Neuron (in vitro differentiated cells): ENCODE data around the gene ADGRF5.

Experiments used
- H2AFZ ChIP-seq: one replicate; pipeline ENCODE4 v1.6.1; 2013; ENCODE audit warnings: low read depth, mild to moderate bottlenecking, inconsistent platforms, low read length, moderate library complexity
- H3K27me3 ChIP-seq: one replicate; pipeline ENCODE4 v1.6.1; 2013; ENCODE audit warnings: low read length; ENCODE audit not compliant: insufficient read depth
- H3K36me3 ChIP-seq: one replicate; pipeline ENCODE4 v1.6.1; 2013; ENCODE audit warnings: low read length; ENCODE audit not compliant: insufficient read depth
- H3K4me1 ChIP-seq: one replicate; pipeline ENCODE4 v1.6.1; 2013; ENCODE audit warnings: low read length; ENCODE audit not compliant: insufficient read depth
- H3K4me3 ChIP-seq: 2 replicates; pipeline ENCODE4 v1.5.1; 2013; ENCODE audit warnings: mild to moderate bottlenecking, low read length, moderate library complexity
- H3K9me3 ChIP-seq: one replicate; pipeline ENCODE4 v1.6.1; 2013; ENCODE audit warnings: low read length

ADGRF5 gene

GRCh38 chr6:46896871-46897270 lies 24.9 kb downstream of the ADGRF5 start:
- Histone ChIP-seq H2AFZ (no peak overlapping the region), H3K9me3 (no peaks in the 10 kb centered on the region), H3K27me3 (no peaks in the 10 kb centered on the region), H3K36me3 (no peaks in the 10 kb centered on the region), H3K4me3 (no peak overlapping the region), H3K4me1 (no peaks in the 10 kb centered on the region)

- Histone ChIP-seq H3K4me1 (no peaks in the 10 kb centered on the region), H3K36me3 (no peaks in the 10 kb centered on the region), H3K27me3 (no peaks in the 10 kb centered on the region), H2AFZ (no peak overlapping the region), H3K9me3 (no peaks in the 10 kb centered on the region), H3K4me3 (no peak overlapping the region)
Observed at GRCh38 chr6:46895930-46896329, 25.8 kb downstream of the ADGRF5 start.

- no peaks in the 10 kb centered on the region for H3K9me3 ChIP-seq
- H3K4me1 ChIP-seq: no peaks in the 10 kb centered on the region
- H2AFZ ChIP-seq: no peak overlapping the region
- H3K27me3 ChIP-seq: no peaks in the 10 kb centered on the region
- H3K36me3 ChIP-seq: no peaks in the 10 kb centered on the region
- no peak overlapping the region for H3K4me3 ChIP-seq
Observed at GRCh38 chr6:46894433-46894832, 27.3 kb downstream of the ADGRF5 start.

DNA sequence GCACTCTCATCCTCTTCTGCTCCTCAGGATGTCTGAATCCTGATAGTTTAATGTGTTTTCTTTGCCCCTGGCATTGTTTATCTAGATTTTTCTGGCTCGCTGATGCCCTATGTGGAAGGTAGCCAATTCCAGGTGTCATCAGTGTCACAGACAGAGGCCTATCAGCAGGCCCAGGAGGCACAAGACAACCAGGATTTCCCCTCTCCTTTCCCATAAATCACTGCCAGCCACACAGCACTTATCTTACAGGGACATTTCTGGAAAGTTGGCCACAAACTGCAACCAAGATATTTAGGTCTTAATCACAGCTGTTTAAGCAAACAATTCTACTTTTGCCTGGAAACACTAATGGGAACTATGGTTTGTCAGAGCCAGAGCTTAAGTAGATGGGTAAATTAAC lies 28.1 kb downstream of the ADGRF5 start:
- Histone ChIP-seq H3K4me3 (no peak overlapping the region), H3K27me3 (no peaks in the 10 kb centered on the region), H3K36me3 (no peaks in the 10 kb centered on the region), H3K9me3 (no peaks in the 10 kb centered on the region), H2AFZ (no peak overlapping the region), H3K4me1 (no peaks in the 10 kb centered on the region)

- H3K36me3 ChIP-seq: no peaks in the 10 kb centered on the region
- no peak overlapping the region for H3K4me3 ChIP-seq
- no peaks in the 10 kb centered on the region for H3K27me3 ChIP-seq
- H3K9me3 ChIP-seq: no peaks in the 10 kb centered on the region
- no peaks in the 10 kb centered on the region for H3K4me1 ChIP-seq
- no peak overlapping the region for H2AFZ ChIP-seq
Observed at GRCh38 chr6:46891252-46891795, 30.4 kb downstream of the ADGRF5 start.

- Histone ChIP-seq H2AFZ (no peak overlapping the region), H3K27me3 (no peaks in the 10 kb centered on the region), H3K9me3 (no peaks in the 10 kb centered on the region), H3K4me3 (no peak overlapping the region), H3K36me3 (no peaks in the 10 kb centered on the region), H3K4me1 (no peaks in the 10 kb centered on the region)
Observed at GRCh38 chr6:46888578-46888977, 33.2 kb downstream of the ADGRF5 start.

DNA sequence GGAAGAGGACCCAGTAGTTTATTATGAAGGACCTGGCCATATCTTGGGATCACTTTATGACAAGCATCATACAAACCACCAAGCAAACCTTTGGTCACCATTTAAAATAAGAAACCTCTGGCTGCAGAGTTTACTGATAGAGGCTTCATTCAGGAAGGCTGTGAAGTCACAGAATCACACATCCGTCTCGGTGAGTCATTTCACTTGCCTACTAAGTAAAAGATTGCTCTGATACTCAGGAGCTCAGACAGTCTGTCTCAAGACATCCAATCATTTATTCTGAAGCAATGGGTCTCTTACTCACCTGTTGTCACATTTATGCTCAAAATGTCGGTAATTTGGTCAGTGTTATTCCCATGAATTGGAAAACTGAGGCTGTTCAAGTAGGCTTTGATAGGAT lies 33.7 kb downstream of the ADGRF5 start:
- no peaks in the 10 kb centered on the region for H3K4me1 ChIP-seq
- H3K9me3 ChIP-seq: no peaks in the 10 kb centered on the region
- H3K4me3 ChIP-seq: no peak overlapping the region
- no peaks in the 10 kb centered on the region for H3K27me3 ChIP-seq
- H2AFZ ChIP-seq: no peak overlapping the region
- H3K36me3 ChIP-seq: no peaks in the 10 kb centered on the region

DNA sequence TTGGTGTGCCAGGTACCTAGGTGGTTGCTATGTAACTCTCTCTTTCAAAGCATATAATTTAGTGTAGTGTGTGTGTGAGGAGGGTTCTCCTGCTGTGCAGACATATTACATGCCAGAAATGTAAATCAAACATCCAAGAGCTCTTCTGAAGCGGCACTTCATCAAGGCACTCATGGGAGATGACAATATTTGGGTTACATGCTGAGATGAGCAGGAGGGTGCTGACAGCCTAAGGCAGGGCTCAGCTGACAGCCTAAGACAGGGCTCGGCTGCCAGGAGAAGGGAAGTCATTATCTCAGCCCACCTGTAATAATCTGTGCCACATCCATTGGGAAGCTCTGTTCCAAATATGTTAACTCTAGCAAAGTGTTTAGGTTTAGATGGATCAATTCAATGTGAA lies 39.1 kb downstream of the ADGRF5 start:
- Histone ChIP-seq H2AFZ (no peak overlapping the region), H3K9me3 (no peaks in the 10 kb centered on the region), H3K4me1 (no peaks in the 10 kb centered on the region), H3K27me3 (no peaks in the 10 kb centered on the region), H3K4me3 (no peak overlapping the region), H3K36me3 (no peaks in the 10 kb centered on the region)

DNA sequence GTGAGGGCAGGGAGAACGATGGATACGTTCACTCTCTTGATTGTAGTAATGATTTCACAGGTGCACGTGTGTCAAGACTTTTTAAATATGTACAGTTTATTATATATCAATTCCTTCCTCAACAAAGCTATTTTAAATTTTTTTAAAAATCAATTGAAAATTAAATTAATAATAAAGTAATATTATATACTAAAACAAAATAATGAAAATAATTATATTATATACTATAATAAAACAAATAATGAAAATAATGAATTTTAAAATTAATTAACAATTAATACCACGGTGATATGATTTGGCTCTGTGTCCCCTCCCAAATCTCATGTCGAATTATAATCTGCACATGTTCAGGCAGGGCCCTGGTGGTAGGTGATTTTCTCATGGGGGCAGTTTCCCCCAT lies 42.7 kb downstream of the ADGRF5 start:
- Histone ChIP-seq H3K9me3 (no peaks in the 10 kb centered on the region), H3K4me1 (no peaks in the 10 kb centered on the region), H3K27me3 (no peaks in the 10 kb centered on the region), H3K4me3 (no peak overlapping the region), H2AFZ (no peak overlapping the region), H3K36me3 (no peaks in the 10 kb centered on the region)

- H3K4me3 ChIP-seq: no peak overlapping the region
- no peaks in the 10 kb centered on the region for H3K36me3 ChIP-seq
Observed at GRCh38 chr6:46876126-46876525, 45.6 kb downstream of the ADGRF5 start.

GRCh38 chr6:46867411-46867810 lies 54.3 kb downstream of the ADGRF5 start:
- Histone ChIP-seq H3K36me3 (no peaks in the 10 kb centered on the region), H2AFZ (no peak overlapping the region), H3K4me3 (no peak overlapping the region), H3K4me1 (no peaks in the 10 kb centered on the region), H3K9me3 (no peaks in the 10 kb centered on the region), H3K27me3 (no peaks in the 10 kb centered on the region)

More at GRCh38 chr6:46876126-46876525, 45.6 kb downstream of the ADGRF5 start:
- Histone ChIP-seq H3K27me3 (no peaks in the 10 kb centered on the region), H2AFZ (no peak overlapping the region), H3K4me1 (no peaks in the 10 kb centered on the region), H3K9me3 (no peaks in the 10 kb centered on the region)

DNA sequence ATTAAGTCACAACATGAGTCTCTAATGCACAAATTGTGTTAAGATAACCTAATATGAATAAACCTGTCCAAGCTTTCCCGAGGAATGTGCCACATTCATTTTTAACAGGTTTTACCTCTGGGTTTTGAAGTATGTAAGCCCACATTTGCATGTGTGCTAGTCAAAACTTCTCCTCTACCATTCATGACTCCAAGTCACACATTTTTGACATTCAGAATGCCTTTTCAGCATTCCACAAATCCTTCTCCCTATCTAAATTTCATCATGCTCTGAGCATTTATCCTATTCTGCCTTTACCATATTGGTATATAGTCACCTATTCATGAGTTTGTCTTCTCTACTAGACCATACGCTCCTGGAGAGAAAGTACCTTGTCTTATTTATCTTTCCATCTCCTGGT lies 56.5 kb downstream of the ADGRF5 start:
- Histone ChIP-seq H2AFZ (no peak overlapping the region), H3K4me1 (no peaks in the 10 kb centered on the region), H3K27me3 (no peaks in the 10 kb centered on the region), H3K36me3 (no peaks in the 10 kb centered on the region), H3K4me3 (no peak overlapping the region), H3K9me3 (no peaks in the 10 kb centered on the region)

DNA sequence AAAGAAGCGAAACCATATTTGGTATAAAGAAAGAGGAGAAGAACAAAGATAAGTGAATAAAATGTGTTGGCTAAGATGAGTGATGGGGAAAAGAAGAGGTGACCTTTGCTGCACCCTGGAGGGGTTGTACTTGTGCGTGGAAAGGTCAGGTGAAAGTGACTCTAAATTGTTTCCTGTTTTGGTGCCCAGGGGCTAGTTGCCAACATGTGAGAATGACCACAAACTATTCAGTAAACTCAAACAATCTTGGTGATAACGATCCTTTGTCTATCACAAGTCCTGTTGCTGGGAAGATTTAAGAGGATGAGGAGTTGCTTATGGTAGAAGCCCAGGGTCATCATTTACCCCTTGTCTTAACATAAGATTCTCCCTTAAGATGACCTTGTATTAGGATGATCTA lies 57.9 kb downstream of the ADGRF5 start:
- no peak overlapping the region for H2AFZ ChIP-seq
- no peak overlapping the region for H3K4me3 ChIP-seq
- H3K27me3 ChIP-seq: no peaks in the 10 kb centered on the region
- no peaks in the 10 kb centered on the region for H3K36me3 ChIP-seq
- H3K4me1 ChIP-seq: no peaks in the 10 kb centered on the region
- H3K9me3 ChIP-seq: no peaks in the 10 kb centered on the region

- Histone ChIP-seq H3K4me1 (no peaks in the 10 kb centered on the region), H3K27me3 (no peaks in the 10 kb centered on the region), H3K9me3 (no peaks in the 10 kb centered on the region), H3K4me3 (no peak overlapping the region), H2AFZ (no peak overlapping the region), H3K36me3 (no peaks in the 10 kb centered on the region)
Observed at GRCh38 chr6:46862381-46862780, 59.4 kb downstream of the ADGRF5 start.
